Measurements from ENCODE around the gene SOWAHD.
"Not testable (repeated sequence)": the region's sequence is repeated elsewhere in the genome, so short reads cannot be mapped to it uniquely, and the experiment has no call there.

SOWAHD gene

DNA sequence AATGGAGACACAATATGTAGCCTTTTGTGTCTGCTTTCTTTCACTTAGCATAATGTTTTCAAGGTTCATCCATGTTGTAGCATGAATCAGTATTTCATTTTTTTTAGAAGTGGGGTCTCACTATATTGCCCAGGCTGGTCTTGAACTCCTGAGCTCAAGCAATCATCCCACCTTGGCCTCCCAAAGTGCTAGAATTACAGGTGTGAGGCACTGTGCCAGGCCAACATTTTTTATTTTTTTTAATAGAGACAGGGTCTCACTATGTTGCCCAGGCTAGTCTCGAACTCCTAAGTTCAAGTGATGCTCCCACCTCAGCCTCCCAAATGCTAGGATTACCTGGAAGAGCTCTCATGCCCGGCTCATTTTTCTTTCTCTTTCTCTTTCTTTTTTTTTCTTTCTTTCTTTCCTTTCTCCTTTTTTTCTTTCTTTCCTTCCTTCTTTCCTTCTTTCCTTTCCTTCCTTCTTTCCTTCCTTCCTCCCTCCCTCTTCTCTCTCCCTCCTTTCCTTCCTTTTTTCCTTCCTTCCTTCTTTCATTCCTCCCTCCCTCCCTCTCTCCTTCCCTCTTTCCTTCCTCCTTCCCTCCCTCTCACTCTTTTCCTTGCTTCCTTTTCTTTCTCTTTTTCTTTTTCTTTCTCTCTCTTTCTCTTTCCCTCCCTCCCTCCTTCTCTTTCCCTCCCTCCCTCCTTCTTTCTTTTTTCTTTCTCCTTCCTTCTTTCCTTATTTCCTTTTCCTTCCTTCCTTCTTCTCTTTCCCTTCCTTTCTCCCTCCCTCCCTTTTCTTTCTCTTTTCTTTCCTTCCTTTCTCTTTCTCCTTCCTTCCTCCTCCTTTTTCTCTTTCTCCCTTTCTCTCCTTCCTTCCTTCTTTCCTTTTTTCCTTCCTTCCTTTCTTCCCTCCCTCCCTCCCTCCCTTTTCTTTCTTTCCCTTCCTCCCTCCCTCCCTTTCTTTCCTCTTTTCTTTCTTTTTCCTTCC lies 43.1 kb downstream of the SOWAHD start:
- DNase-seq (ENCODE audit: low read depth): no peak
- H3K4me3 ChIP-seq (ENCODE audit: low read length): no peak overlapping the region
- no peak for TF ChIP-seq CTCF (conservative IDR thresholded peaks at IDR 0.05; ENCODE audit: low read depth, low read length)

- H3K4me3 ChIP-seq (ENCODE audit: low read length): no peak overlapping the region
- no peak for TF ChIP-seq CTCF (conservative IDR thresholded peaks at IDR 0.05; ENCODE audit: low read depth, low read length)
Observed at GRCh38 chrX:119802546-119802945, 44.2 kb downstream of the SOWAHD start.

DNA sequence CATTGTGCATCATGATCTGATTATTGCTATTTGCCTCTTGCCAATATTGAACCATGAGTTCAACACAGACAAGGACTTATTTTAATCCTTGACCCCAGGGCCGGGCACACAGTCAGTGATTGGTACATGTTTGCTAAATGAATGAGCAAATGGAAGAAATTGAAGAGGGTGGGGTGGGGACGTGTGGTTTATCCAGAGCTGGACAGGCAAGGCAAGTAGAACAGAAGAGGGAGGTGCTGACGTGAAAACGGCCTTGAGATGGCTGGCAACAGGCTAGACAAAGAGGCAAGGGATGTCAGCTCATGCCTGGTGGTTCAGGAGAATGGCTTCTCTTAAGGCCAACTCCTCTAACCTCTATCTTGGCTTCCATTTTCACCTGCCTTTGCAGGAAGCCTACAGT lies 50.1 kb downstream of the SOWAHD start:
- DNase-seq (ENCODE audit: low read depth): not testable (repeated sequence)

More at GRCh38 chrX:119802546-119802945, 44.2 kb downstream of the SOWAHD start:
- DNase-seq (ENCODE audit: low read depth): no peak

GRCh38 chrX:119809185-119809666 lies 50.8 kb downstream of the SOWAHD start:
- DNase-seq (ENCODE audit: low read depth): no peak
- no peak overlapping the region for H3K4me3 ChIP-seq (ENCODE audit: low read length)
- no peak for TF ChIP-seq CTCF (conservative IDR thresholded peaks at IDR 0.05; ENCODE audit: low read depth, low read length)

More for the DNA sequence above, 50.1 kb downstream of the SOWAHD start:
- not testable (repeated sequence) for H3K4me3 ChIP-seq (ENCODE audit: low read length)
